ENCODE results near the gene ERBB3.

The ERBB3 gene

DNA sequence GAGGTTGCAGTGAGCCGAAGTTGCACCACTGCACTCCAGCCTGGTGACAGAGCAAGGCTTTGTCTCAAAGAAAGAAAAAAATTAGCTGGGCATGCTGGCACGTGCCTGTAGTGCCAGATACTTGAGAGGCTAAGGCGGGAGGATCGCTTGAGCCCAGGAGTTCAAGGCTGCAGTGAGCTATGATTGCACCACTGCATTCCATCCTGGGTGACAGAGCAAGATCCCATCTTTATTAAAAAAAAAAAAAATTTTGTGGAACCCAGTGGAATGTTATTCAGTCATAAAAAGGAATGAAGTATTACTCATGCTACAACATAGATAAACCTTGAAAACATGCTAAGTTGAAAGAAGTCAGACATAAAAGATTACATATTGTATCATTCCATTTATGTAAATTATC lies 8.3 kb upstream of the ERBB3 start:
- TF ChIP-seq PRDM1 (tag by site-specific recombination; IDR thresholded peaks at IDR 0.05) (no peak), ZNF677 (tag by site-specific recombination; IDR thresholded peaks at IDR 0.05) (no peak), TRIM28 (IDR thresholded peaks at IDR 0.05; ENCODE audit: borderline replicate concordance, low read length) (no peak), SCRT1 (tag by site-specific recombination; IDR thresholded peaks at IDR 0.05; ENCODE audit: borderline replicate concordance) (no peak), EGR2 (tag by site-specific recombination; IDR thresholded peaks at IDR 0.05; ENCODE audit: low read depth) (no peak), ZBTB20 (tag by site-specific recombination; IDR thresholded peaks at IDR 0.05) (no peak), ZNF146 (tag by site-specific recombination; IDR thresholded peaks at IDR 0.05) (0 out of 2 replicates have a peak, but pooled peaks have one; percentile 3), ZSCAN16 (tag by site-specific recombination; IDR thresholded peaks at IDR 0.05) (no peak), ZNF791 (tag by site-specific recombination; IDR thresholded peaks at IDR 0.05) (no peak)
- TF ChIP-seq, protein P1, sequence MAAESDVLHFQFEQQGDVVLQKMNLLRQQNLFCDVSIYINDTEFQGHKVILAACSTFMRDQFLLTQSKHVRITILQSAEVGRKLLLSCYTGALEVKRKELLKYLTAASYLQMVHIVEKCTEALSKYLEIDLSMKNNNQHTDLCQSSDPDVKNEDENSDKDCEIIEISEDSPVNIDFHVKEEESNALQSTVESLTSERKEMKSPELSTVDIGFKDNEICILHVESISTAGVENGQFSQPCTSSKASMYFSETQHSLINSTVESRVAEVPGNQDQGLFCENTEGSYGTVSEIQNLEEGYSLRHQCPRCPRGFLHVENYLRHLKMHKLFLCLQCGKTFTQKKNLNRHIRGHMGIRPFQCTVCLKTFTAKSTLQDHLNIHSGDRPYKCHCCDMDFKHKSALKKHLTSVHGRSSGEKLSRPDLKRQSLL (tag by site-specific recombination; IDR thresholded peaks at IDR 0.05) = 0 out of 2 replicates have a peak, but pooled peaks have one; percentile 11
- TF ChIP-seq, protein P2, sequence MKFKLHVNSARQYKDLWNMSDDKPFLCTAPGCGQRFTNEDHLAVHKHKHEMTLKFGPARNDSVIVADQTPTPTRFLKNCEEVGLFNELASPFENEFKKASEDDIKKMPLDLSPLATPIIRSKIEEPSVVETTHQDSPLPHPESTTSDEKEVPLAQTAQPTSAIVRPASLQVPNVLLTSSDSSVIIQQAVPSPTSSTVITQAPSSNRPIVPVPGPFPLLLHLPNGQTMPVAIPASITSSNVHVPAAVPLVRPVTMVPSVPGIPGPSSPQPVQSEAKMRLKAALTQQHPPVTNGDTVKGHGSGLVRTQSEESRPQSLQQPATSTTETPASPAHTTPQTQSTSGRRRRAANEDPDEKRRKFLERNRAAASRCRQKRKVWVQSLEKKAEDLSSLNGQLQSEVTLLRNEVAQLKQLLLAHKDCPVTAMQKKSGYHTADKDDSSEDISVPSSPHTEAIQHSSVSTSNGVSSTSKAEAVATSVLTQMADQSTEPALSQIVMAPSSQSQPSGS (tag by site-specific recombination; IDR thresholded peaks at IDR 0.05; ENCODE audit: low read depth) = no peak
- TF ChIP-seq, protein P3, sequence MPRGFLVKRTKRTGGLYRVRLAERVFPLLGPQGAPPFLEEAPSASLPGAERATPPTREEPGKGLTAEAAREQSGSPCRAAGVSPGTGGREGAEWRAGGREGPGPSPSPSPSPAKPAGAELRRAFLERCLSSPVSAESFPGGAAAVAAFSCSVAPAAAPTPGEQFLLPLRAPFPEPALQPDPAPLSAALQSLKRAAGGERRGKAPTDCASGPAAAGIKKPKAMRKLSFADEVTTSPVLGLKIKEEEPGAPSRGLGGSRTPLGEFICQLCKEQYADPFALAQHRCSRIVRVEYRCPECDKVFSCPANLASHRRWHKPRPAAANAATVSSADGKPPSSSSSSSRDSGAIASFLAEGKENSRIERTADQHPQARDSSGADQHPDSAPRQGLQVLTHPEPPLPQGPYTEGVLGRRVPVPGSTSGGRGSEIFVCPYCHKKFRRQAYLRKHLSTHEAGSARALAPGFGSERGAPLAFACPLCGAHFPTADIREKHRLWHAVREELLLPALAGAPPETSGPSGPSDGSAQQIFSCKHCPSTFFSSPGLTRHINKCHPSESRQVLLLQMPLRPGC (tag by site-specific recombination; IDR thresholded peaks at IDR 0.05) = no peak
- TF ChIP-seq, protein P4, sequence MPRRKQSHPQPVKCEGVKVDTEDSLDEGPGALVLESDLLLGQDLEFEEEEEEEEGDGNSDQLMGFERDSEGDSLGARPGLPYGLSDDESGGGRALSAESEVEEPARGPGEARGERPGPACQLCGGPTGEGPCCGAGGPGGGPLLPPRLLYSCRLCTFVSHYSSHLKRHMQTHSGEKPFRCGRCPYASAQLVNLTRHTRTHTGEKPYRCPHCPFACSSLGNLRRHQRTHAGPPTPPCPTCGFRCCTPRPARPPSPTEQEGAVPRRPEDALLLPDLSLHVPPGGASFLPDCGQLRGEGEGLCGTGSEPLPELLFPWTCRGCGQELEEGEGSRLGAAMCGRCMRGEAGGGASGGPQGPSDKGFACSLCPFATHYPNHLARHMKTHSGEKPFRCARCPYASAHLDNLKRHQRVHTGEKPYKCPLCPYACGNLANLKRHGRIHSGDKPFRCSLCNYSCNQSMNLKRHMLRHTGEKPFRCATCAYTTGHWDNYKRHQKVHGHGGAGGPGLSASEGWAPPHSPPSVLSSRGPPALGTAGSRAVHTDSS (tag by site-specific recombination; IDR thresholded peaks at IDR 0.05) = no peak
- no peak overlapping the region for H3K27ac ChIP-seq (ENCODE audit: extremely low read depth, low read depth, low read length)
- POLR2A ChIA-PET = no interaction called here

GRCh38 chr12:56074396-56074795 lies 5.6 kb upstream of the ERBB3 start:
- POLR2A ChIA-PET = interaction anchor here (0.9 to 1.0 kb wide), 2 partner anchors 14 to 30 kb away, joined by 3 read pairs; partner anchors contain the start of gene PA2G4
- H3K4me1 ChIP-seq (ENCODE audit: control insufficient read depth, insufficient read depth, low read length) = no peaks in the 10 kb centered on the region
- no peak overlapping the region for H3K27ac ChIP-seq (ENCODE audit: extremely low read depth, low read depth, low read length)
- CTCF ChIA-PET = interaction anchor here (0.7 to 2.7 kb wide), 4 partner anchors 11 to 335 kb away, joined by 3 to 11 read pairs (median 5); partner anchors contain the start of gene PA2G4
- no peaks in the 10 kb centered on the region for H3K9me3 ChIP-seq (ENCODE audit: control insufficient read depth, insufficient read depth, low read depth, low read length)
- H3K4me3 ChIP-seq (ENCODE audit: low read depth, low read length) = no peak overlapping the region
- H3K36me3 ChIP-seq (ENCODE audit: control insufficient read depth in 2 of 2, insufficient read depth in 1 of 2, low read length in 2 of 2) = no peaks in the 10 kb centered on the region
- TF ChIP-seq ZNF280C (tag by site-specific recombination; IDR thresholded peaks at IDR 0.05) = no peak
- no peak for TF ChIP-seq HOXD13 (CRISPR knock-in tag; IDR thresholded peaks at IDR 0.05; ENCODE audit: borderline replicate concordance)
- TF ChIP-seq ZNF529 (tag by site-specific recombination; IDR thresholded peaks at IDR 0.05; ENCODE audit: insufficient replicate concordance) = no peak
- TF ChIP-seq ZFP69B (tag by site-specific recombination; IDR thresholded peaks at IDR 0.05) = no peak
- TF ChIP-seq ZNF394 (tag by site-specific recombination; IDR thresholded peaks at IDR 0.05; ENCODE audit: borderline replicate concordance) = no peak
- no peak for TF ChIP-seq PBX3 (CRISPR knock-in tag; IDR thresholded peaks at IDR 0.05)
- TF ChIP-seq, protein P2 (tag by site-specific recombination; IDR thresholded peaks at IDR 0.05; ENCODE audit: low read depth) = no peak
- no peak for TF ChIP-seq KLF10 (tag by site-specific recombination; IDR thresholded peaks at IDR 0.05)
- no peak for TF ChIP-seq ZNF155 (tag by site-specific recombination; IDR thresholded peaks at IDR 0.05)
- TF ChIP-seq ZNF560 (tag by site-specific recombination; IDR thresholded peaks at IDR 0.05; ENCODE audit: borderline replicate concordance) = no peak

More for the DNA sequence above, 8.3 kb upstream of the ERBB3 start:
- Histone ChIP-seq H3K4me3 (ENCODE audit: low read depth, low read length) (no peak overlapping the region), H3K4me1 (ENCODE audit: control insufficient read depth, insufficient read depth, low read length) (no peaks in the 10 kb centered on the region), H3K36me3 (ENCODE audit: control insufficient read depth in 2 of 2, insufficient read depth in 1 of 2, low read length in 2 of 2) (no peaks in the 10 kb centered on the region), H3K9me3 (ENCODE audit: control insufficient read depth, insufficient read depth, low read depth, low read length) (no peaks in the 10 kb centered on the region)
- CTCF ChIA-PET = interaction anchor here (0.6 to 2.0 kb wide), 3 partner anchors 9 to 132 kb away, joined by 3 to 11 read pairs (median 4); no protein-coding TSS in a partner anchor

Measured in HEK293 (cell line).